HG02763 (cell line): ENCODE results near the gene AP1M1.

ENCODE experiments used
- ATAC-seq: cut with Tn5 transposase; IDR thresholded peaks from one replicate; pipeline ENCODE4 v1.9.1; 2021; ENCODE audit warnings: mild to moderate bottlenecking, moderate library complexity; ENCODE audit not compliant: unreplicated experiment

The AP1M1 gene

DNA sequence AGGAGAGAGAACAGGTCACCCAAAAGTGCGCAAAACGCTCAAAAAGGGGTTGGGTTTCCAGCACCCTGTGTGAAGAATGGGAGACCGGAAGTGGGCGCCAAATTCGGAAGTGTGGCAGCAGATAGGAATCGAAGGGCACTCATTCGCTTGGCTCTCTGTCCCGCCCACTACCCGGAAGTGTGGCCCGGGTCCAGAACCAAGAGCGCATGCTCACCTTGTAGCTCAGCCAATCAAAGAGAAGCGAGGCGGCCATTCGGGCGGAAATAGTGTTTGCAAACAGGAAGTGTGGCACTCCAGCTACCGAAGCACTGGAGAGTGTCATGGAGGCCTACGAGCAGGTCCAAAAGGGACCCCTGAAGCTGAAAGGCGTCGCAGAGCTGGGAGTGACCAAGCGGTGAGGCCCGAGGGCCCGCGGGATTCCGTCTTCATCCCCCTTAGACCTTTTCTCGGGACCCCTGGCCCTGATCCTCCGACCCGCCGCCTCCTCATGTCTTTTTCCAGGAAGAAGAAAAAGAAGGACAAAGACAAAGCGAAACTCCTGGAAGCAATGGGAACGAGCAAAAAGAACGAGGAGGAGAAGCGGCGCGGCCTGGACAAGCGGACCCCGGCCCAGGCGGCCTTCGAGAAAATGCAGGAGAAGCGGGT is 12.5 kb upstream of the AP1M1 start, which contains the start of gene FAM32A:
Gene FAM32A (plus strand): TSS at position 288 of the 645 bp plus-strand sequence. CDS start 33 bp downstream, at position 321.
- peak; percentile 88 for ATAC-seq

DNA sequence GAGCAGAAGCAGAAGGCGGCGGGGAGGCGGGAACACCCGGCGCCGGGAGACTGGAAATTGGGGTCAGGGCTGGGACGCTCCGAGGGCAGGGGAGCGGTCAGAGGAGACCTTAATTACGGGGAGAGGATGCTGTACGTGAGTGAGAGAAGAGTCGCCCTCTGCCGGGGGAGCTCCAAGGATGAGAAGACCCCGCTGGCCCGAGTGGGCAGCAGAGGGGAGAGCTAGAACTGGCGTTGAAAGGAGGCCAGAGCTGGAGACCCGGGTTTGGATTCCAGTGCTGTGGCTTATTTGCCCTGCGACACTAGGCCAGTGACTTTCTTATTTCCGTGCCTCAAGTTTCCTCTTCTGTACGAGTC is 12.0 kb upstream of the AP1M1 start:
- ATAC-seq = no peak

DNA sequence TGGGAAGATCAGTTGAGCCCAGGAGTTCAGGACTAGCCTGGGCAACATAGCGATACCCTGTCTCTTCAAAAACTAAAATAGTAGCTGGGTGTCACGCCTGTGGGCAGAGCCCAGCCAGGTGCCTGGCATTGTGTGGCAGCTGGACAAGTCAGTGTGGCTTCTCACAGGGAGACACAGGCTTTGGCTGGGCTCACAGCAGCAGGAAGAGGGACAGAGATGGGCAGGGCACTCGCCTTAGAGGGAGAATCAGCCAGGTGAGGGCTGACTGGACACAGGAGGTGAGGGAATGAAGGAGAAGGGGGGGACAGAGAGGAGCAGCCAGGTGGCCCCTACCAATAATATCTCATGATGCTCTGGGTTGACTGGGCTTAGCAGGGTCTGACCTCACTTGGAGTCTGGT is 9.2 kb upstream of the AP1M1 start:
- ATAC-seq = no peak

DNA sequence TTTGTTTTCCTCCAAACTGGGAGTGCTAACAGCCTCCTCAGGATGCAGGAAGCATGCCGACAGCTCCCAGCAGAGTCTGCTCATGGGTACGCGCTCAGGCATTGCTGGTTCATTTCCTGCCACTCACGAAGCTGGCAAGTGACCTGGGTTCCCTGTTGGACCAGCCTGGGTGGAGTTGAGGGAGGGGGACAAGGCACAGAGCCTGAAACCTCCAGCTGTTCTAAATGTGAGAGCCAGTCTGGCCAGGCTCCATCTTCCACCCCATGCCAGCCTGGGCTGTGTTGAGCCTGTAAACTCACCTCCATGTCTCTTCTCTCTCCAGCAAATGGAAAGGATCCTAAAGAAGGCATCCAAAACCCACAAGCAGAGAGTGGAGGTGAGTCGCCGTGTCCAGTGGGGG is 7.5 kb upstream of the AP1M1 start:
- ATAC-seq = no peak

DNA sequence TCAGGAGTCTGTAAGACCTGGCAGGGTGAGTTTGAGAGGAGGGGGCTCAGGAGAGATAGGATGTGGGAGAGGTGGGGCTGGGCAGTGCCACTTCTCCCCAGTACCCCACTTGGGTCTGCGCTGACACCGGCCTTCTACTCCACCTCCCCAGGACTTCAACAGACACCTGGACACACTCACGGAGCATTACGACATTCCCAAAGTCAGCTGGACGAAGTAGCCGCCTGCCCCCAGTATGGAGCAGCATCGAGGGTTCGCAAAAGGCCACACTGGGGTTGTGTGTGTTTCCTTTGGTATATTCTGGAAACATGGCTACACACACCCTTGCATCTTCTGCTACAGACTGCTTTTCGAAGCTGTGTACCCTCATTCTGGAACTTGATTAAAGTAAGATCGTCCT is 7.0 kb upstream of the AP1M1 start:
- no peak for ATAC-seq

DNA sequence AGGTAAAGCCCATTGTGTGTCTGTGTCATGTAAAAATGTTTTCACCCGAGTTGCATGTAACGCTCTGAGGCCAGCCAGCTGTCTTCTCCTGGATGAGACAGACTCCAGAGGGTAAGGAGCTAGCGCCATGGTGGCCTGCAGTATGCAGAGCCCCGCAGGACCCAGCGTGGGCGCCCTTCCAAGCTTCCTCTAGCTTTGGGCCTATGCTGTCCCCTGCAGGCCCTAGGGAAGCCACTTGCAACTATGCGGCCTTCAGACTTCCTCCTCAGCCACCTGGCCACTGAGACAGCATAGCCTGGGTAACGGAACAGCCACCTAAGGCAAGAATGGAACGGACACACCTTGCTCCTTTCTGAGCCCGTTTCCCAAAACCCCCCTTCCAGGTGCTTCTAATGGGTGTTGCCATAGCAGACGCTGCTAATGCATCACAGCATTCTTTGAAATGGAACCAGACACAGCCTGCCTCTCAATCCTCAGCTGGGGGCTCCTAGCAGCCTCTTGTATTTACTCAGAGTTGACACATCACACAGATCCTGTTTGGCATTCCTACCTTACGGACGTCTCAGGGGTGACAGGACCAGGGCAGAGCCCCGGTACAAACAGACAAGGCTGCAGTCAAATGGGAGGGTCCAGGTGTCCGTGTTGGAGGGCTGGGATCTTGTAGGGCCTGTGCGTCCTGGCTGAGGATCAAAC is 6.3 kb upstream of the AP1M1 start:
- ATAC-seq = no peak

DNA sequence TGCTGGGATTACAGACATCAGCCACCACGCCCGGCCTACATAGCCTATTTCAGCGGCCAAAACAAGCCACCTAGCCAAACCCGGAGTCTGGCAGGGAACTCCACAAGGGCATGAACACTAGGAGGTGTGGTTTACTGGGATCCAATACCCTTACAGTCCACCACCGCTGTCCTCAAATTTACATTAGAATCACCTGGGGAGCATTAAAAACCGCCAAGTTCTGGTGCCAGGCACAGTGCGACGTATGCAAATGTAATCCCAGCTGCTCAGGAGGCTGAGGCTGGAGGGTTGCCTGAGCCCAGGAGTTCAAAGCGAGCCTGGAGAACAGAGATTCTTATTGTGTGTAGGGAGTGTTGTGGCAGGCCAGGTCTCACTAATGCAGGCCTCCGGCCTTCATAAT is 4.2 kb upstream of the AP1M1 start:
- no peak for ATAC-seq

DNA sequence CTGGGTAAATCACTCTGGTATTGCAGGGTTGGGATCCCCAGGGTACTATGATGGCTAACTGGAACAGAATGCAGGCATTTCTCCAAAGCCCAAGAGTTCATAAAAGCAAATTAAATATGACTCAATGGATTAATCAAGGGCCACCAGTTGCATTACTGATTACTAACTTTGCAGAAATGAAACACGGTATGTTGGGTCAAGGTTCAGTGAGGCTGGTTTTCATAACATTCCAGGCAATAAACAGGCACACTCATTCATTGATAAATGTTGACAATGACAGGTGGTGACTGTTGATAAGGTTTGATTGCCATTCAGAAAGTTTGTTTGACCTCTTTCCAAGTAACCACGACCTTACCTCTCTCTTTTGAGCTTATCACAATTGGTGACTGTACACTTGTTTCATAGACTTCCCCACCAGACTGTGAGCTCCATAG is 506 bp upstream of the AP1M1 start:
- no peak for ATAC-seq

DNA sequence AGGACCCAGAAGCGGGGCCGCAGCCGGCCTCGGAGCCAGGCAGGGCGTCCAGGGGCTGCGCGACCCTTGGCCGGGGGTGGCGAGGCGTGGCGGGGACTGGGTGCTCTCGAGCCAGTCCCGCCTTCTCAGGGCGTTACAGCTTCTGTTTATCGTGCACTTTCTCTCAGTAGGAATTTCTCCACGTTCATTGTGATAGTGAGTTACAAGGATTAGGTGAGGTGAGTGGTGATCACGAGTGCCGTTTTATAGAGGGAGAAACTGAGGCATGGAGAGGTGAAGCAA is 600 bp downstream of the AP1M1 start:
- ATAC-seq = no peak

DNA sequence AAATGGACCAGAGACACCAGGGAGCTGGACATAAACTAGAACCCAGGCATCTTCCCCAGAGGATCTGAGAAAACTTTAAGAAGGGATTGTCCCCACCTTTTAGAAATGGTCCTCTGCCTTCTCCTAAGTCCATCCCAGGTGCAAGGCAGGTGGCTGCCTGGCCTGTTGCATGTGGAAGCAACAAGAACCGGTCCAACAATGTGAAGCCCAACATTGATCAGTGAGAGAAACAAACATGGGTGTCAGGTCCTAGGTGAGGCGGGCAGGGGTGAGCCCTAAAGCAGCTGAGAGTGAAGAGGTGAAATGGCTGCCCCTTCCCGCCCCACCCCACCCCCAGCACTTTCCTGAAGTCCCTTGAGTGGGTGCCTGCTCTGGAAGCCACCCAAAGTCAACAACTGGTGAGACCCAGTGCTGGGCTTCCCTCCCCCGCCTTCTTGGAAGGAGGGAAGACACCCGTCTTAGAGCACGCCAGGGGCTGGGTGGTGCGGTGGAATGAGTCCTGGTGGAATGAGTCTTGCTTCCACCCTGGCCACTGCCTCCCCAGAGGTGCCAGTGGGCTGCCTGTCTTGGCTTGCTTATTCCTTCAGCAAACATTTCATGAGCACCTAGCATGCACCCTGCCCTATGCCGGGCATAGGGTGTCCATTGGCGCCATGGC is 1.7 kb downstream of the AP1M1 start:
- ATAC-seq = no peak

DNA sequence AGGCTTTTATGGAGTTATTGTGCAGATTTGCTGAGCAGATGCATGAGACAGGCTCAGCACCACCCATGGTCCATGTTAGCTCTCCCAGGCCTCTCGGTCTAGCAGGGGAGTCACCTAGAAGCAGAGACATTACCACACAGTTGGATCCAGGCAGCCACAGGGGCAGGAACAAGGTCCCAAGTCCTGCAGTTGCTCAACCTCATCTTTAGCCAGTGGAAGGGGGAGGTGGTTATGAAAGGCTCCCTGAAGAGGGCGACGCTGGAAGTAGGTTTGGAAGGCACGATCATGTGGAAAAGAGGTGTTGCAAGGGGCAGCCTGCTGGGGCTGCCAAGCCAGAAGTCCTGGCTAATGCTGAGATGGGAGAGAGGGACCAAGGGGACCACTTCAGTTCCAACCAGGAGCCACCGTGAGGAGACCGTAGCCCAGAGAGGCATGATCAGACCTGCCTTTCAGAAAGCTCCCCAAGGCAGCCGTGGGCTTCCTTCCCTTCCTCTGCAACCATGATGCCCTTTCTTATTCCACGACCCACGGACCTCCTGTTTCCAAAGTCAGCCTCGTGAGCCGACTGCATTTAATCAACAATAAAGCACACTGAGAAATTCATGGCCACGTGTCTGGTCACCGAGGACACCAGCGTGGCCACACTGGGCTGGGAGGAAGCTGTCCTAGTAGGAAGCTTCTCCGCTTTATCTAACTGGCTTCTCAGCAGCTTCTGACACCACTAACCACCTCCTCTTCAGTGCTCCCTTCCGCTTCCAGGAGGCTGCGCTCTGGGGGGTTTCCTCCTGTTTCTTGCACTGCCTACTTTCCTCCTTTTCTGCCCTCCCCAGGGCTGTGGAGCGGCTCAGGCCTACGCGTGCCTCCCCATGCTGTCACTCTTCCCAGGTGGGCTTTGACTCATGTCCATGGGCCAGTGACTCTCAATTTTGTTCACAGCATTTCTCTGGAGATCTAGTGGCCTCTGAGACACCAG is 2.6 kb downstream of the AP1M1 start:
- ATAC-seq = no peak

DNA sequence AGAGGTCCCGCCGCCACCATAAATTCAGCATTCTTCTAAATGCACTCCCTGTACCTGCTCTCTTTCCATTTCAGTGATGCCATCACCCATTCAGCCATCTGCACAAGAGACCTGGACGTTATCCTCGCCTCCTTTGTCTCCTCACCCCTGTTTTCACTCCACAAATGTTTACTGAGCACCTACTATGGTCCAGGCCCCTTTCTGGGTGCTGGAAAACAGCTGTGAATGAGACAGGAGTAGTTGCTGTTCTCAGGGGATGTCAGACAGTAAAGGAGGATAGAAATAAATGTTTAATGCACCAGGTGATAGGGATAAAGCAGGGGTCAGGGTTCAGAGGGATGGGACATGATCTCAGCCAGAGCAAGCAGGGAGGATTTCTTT is 3.3 kb downstream of the AP1M1 start:
- ATAC-seq = no peak

DNA sequence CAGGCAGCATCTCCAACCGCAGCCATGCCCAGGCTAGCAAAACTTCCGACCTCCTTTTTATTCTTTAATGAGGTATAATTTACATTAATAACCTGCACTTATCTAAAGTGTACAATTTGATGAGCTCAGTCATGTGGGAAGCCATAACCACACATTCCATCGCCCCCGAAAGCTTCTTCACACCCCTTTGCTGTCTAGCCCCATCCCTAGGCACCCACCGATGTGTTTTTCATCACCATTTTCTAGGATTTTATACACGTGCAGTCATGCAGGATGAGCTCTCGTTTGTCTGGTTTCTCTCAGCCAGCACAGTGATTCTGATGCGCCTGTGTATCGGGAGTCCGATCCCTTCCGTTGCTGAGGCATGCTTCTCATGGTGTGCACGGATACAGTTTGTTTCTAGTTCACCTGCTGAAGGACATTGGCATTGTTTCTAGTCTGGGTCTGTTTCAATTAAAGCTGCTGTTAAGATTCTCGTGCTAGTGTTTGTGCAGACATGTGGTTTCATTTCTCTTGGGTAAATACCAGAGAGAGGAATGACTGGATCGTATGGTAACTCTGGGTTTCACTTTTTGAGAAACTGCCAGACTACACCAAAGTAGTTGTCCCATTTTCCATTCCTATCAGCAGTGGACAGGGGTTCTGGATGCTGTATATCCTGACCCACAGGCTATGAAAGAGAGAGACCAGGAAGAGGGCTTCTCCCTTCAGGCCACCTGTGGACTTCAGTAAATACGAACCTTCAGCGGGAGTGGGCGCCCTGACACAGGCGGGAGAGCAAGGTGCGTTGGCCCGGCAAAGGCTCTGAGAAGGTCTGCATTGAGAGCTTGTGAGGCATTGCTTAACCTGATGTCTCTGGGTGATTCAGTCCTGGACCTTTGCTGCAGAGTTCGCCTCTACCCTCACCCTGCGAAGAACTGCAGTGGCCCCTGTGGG is 4.9 kb downstream of the AP1M1 start:
- no peak for ATAC-seq

DNA sequence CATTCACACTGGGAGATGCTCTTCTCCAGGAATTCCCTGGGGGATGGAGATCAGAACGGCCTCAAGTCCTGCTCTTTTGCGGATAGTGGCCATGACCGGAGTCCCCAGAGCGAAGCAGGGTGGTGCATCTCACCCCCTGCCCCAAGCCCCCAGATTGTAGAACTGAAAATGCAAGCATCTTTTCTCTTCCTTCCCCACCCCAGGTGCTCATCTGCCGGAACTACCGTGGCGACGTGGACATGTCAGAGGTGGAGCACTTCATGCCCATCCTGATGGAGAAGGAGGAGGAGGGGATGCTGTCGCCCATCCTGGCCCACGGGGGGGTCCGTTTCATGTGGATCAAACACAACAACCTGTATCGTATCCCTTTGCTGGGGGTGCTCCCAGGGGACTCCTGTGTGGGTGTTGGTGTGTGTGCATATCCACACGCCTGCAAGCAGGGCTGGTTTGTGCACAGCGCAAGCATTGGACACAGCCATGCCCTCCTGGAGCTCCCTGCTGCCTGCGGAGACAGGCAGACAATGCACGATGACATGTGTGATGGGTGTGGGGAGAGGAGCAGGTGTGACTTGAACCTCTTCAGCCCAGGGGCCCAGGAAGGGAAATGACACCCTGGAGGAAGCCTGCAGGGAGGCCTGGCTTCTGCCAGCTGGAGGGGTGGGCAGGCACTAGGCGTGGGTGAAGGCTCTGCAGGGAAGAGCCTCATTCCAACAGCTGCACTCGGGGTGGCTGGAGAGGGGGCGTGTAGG is 5.7 kb downstream of the AP1M1 start:
- ATAC-seq = no peak

DNA sequence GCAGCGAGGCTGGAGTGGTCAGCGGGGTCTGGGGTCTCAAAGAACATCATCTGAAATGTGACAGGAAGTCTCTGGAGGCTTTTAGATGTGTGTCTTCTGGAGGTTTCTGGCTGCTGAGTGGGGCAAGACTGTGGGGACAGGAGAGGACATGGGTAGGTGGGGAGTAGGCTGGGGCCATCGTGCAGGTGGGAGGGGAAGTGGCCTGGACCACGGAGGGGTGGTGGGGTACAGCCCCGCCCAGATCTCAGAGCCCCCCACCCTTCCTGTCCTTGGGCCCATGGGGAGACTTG is 6.2 kb downstream of the AP1M1 start:
- no peak for ATAC-seq

DNA sequence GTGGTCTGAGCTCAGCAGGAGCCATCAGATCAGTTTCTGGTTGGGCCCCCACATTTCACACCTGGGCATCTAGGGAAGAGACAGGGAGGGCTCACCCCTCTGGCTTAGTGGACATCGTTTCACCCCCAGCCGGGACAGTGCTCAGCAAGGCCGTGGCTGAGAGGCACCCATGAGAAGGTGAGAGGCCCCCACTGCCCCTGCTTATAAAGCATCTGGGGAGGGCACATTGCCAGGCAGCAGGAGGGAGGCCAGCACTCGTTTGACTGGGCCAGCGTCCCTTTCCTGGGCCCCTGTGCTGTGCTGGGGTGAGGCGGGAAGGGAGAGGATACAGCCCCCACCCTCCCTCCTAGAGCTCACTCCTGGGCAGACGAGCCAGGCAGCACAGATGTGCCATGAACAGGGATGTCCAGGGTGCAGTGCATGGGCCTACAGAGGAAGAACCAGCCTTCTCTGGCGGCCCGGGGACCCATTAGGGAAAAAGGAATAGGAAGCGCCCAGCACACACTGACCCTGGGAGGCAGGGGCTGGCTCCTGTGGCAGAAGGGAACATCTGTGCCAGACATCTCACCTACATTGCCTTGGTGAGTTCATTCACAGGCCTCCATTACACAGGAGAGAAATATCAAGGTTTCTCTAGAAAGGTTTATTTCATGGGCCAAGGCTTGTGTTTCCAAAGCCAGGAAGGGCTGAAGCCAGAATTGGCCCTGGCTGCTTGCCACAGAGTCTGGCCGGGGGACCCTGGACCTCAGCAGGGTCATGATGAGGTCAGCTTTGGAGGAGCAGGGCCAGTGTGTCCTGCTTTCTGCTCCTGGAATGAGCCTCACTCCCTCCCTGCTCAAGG is 7.7 kb downstream of the AP1M1 start:
- no peak for ATAC-seq

DNA sequence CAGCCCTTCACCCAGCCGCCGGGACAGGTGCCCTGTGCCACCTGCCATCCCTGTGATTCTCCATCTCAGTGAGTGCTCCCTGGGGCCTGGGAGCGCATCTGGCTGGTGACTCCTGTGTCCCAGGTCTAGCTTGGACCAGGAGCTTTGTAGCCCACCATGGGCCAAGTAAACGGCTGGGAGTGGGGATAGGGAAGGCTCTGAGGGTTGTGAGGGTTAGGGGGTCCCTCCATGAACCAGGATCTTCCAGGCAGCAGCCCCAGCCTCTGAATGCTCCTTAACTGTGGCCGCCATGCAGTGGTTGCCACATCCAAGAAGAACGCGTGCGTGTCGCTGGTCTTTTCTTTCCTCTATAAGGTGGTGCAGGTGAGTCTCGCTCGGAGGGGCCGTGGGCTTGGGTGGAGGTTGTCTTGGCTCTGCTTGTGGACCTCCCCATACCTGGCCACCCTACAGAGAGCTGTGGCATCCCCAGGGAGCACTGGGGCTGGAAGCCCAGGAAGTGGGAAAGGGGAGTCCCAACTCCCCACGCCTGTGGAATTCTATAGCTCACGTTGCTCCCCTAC is 8.4 kb downstream of the AP1M1 start:
- ATAC-seq = no peak

DNA sequence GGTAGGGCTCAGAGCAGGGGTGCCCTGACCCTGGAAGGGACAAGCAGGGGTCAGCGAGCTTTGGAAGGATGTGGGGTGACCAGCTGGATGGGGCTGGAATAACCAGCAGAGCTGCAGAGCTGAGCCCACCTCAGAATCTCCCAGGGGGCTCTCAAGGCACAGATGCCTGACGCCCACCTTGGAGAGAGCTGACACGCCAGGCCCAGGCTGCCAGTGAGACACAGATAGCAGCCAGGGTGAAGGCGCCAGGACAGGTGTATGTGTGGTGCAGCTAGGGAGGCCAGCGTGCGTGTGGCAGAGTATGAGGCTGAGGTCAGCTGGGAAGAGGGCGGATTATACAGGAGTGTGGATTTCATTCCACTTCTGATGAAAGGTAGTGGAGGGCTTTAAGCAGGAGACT is 8.9 kb downstream of the AP1M1 start:
- ATAC-seq = no peak

DNA sequence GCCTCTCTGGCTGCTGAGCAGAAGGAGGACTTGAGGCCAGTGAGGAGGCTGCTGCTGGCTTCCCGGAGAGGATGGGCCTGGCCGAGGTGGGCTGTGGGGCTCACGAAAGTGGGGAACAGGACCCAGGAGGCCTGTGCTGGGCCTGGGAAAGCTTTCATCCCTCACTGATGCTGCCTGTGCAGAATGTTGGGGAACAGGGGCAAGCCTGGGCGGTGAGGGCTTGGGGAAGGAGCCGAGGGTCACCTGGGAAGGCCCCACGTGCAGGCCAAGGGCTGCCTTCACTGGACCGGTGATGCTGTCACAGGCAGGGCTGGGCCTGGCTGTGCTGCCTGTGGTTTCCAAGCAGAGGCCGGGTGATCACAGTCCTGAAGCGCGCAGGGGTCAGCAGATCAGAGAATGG is 9.4 kb downstream of the AP1M1 start:
- no peak for ATAC-seq
